HL-60 (cell line): Measurements from ENCODE around the gene TIMP2.

Source experiments
- GABPA ChIP-seq: IDR thresholded peaks from 2 replicates; pipeline ENCODE4 v1.6.1; 2012; ENCODE audit warnings: low read depth
- POLR2AphosphoS5 ChIP-seq: IDR thresholded peaks from 2 replicates; pipeline ENCODE4 v1.6.1; 2012; ENCODE audit warnings: low read depth
- TF ChIP-seq, protein P1 (sequence below): IDR thresholded peaks from one replicate; pipeline ENCODE4 v1.5.1; 2011; ENCODE audit warnings: low read length, control low read depth, inconsistent platforms; ENCODE audit not compliant: insufficient read depth

DNA sequence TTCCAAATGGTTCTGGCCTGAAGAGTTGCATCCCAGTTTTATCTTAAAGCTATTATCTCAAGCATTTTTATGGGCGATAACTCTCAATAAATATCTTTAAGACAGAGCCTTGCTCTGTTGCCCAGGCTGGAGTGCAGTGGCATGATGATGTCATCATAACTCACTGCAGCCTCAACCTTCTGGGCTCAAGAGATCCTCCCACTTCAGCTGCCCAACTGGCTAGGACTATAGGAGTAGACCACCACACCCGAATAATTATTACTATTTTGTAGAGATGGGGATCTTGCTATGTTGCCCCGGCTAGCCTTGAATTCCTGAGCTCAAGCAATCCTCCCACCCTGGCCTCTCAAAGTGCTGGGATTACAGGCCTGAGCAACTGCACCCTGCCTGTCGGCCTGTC, 117.0 kb downstream of the TIMP2 start:
- TF ChIP-seq, protein P1, sequence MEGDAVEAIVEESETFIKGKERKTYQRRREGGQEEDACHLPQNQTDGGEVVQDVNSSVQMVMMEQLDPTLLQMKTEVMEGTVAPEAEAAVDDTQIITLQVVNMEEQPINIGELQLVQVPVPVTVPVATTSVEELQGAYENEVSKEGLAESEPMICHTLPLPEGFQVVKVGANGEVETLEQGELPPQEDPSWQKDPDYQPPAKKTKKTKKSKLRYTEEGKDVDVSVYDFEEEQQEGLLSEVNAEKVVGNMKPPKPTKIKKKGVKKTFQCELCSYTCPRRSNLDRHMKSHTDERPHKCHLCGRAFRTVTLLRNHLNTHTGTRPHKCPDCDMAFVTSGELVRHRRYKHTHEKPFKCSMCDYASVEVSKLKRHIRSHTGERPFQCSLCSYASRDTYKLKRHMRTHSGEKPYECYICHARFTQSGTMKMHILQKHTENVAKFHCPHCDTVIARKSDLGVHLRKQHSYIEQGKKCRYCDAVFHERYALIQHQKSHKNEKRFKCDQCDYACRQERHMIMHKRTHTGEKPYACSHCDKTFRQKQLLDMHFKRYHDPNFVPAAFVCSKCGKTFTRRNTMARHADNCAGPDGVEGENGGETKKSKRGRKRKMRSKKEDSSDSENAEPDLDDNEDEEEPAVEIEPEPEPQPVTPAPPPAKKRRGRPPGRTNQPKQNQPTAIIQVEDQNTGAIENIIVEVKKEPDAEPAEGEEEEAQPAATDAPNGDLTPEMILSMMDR: no peak
- TF ChIP-seq GABPA: no peak
- TF ChIP-seq POLR2AphosphoS5: no peak
